Hepatocyte (in vitro differentiated cells): ENCODE results near the gene GPC5.

Experiments
- EZH2 ChIP-seq: fragments of 200-600 bp; sonication (generic); IDR thresholded peaks from 2 replicates; pipeline ENCODE4 v1.6.1; 2016; ENCODE audit warnings: antibody characterized with exemption, mild to moderate bottlenecking, borderline replicate concordance
- EZH2phosphoT487 ChIP-seq: fragments of 200-600 bp; sonication (generic); IDR thresholded peaks from one replicate; pipeline ENCODE4 v1.6.1; 2018; ENCODE audit warnings: antibody characterized with exemption, mild to moderate bottlenecking, low read depth, moderate library complexity; ENCODE audit not compliant: unreplicated experiment, severe bottlenecking
- TF ChIP-seq, protein P1 (sequence below): fragments of 200-600 bp; sonication (generic); IDR thresholded peaks from 2 replicates; pipeline ENCODE4 v1.5.1; 2016; ENCODE audit warnings: antibody characterized with exemption, mild to moderate bottlenecking; ENCODE audit not compliant: poor library complexity

DNA sequence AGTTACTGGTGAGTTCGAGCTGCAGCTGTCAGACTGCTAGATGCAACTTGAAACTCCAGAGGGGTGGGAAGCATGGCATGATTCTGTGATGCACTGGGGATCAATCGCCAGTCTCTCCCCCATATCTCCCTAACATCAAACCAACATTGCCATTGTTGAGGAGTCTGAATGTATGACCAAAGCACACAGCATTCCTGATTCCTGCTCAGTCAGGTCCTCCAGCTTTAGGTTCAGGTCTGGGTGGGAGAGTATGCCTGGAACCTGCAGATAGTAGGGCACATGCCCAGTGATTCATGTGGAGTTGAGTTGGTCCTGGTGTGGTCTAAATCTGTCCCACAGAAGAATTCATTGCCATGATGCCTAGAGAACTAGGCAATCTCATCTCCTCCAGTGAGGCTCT is 269.1 kb downstream of the GPC5 start:
- TF ChIP-seq, protein P1, sequence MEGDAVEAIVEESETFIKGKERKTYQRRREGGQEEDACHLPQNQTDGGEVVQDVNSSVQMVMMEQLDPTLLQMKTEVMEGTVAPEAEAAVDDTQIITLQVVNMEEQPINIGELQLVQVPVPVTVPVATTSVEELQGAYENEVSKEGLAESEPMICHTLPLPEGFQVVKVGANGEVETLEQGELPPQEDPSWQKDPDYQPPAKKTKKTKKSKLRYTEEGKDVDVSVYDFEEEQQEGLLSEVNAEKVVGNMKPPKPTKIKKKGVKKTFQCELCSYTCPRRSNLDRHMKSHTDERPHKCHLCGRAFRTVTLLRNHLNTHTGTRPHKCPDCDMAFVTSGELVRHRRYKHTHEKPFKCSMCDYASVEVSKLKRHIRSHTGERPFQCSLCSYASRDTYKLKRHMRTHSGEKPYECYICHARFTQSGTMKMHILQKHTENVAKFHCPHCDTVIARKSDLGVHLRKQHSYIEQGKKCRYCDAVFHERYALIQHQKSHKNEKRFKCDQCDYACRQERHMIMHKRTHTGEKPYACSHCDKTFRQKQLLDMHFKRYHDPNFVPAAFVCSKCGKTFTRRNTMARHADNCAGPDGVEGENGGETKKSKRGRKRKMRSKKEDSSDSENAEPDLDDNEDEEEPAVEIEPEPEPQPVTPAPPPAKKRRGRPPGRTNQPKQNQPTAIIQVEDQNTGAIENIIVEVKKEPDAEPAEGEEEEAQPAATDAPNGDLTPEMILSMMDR: no peak
- TF ChIP-seq EZH2 (no peak), EZH2phosphoT487 (no peak)
